Esophagus squamous epithelium (tissue), 4 donors: ENCODE data around the gene BACE1.

ENCODE experiments used
- POLR2A ChIP-seq, 4 donors: fragments of 450-650 bp; IDR thresholded peaks; one replicate each; pipeline ENCODE4 v1.6.1; 2017; ENCODE audit warnings: antibody characterized with exemption in 4 of 4, mild to moderate bottlenecking in 4 of 4, moderate library complexity in 3 of 4
- TF ChIP-seq, protein P1 (sequence below), 6 experiments: fragments of 450-650 bp in 4 of 6; fragments of 200-600 bp in 2 of 6; sonication (generic) in 2 of 6; IDR thresholded peaks; one replicate each; pipeline ENCODE4 v1.5.1; 2016 to 2019; ENCODE audit warnings: antibody characterized with exemption in 6 of 6, mild to moderate bottlenecking in 4 of 6, moderate library complexity in 4 of 6

DNA sequence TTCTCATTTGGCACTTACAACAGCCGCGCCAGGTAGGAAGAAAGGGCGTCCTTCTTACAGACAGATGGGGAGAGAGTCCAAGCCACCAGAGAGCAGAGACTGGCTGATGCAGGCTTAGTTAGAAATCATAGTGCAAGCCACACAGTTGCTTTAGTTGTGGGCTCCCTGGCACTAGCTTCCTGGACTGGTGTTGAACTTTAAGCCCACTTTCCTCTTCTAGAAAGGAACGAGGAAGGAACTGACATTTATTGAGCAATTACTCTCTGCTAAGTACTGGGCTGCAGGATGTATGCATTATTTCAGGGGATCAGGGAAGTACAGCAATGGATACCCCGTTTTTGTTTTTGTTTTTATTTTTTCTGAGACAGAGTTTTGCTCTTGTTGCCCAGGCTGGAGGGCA is 3.0 kb downstream of the BACE1 start:
- TF ChIP-seq, protein P1, sequence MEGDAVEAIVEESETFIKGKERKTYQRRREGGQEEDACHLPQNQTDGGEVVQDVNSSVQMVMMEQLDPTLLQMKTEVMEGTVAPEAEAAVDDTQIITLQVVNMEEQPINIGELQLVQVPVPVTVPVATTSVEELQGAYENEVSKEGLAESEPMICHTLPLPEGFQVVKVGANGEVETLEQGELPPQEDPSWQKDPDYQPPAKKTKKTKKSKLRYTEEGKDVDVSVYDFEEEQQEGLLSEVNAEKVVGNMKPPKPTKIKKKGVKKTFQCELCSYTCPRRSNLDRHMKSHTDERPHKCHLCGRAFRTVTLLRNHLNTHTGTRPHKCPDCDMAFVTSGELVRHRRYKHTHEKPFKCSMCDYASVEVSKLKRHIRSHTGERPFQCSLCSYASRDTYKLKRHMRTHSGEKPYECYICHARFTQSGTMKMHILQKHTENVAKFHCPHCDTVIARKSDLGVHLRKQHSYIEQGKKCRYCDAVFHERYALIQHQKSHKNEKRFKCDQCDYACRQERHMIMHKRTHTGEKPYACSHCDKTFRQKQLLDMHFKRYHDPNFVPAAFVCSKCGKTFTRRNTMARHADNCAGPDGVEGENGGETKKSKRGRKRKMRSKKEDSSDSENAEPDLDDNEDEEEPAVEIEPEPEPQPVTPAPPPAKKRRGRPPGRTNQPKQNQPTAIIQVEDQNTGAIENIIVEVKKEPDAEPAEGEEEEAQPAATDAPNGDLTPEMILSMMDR (IDR thresholded peaks at IDR 0.05): no peak
- no peak for TF ChIP-seq POLR2A (IDR thresholded peaks at IDR 0.05)
